Right lobe of liver (tissue), 4 donors: ENCODE results near the gene KAZN.

Experiments
- CTCF ChIP-seq, 4 donors: fragments of 200-600 bp in 3 of 4; fragments of 450-650 bp in 1 of 4; IDR thresholded peaks; one replicate each; pipeline versions ENCODE4 v1.5.1 to v1.8.0; 2016 to 2022; ENCODE audit warnings: antibody characterized with exemption in 4 of 4, mild to moderate bottlenecking in 2 of 4
- POLR2A ChIP-seq: fragments of 450-650 bp; IDR thresholded peaks from one replicate; pipeline ENCODE4 v1.6.1; 2017; ENCODE audit warnings: antibody characterized with exemption, mild to moderate bottlenecking
- donor health status: DM: no; HTN: no; CAD: no.
- donor health status: DM: no; HTN: no; CAD: no.
- donor health status: DM: no; HTN: yes; CAD: no.

DNA sequence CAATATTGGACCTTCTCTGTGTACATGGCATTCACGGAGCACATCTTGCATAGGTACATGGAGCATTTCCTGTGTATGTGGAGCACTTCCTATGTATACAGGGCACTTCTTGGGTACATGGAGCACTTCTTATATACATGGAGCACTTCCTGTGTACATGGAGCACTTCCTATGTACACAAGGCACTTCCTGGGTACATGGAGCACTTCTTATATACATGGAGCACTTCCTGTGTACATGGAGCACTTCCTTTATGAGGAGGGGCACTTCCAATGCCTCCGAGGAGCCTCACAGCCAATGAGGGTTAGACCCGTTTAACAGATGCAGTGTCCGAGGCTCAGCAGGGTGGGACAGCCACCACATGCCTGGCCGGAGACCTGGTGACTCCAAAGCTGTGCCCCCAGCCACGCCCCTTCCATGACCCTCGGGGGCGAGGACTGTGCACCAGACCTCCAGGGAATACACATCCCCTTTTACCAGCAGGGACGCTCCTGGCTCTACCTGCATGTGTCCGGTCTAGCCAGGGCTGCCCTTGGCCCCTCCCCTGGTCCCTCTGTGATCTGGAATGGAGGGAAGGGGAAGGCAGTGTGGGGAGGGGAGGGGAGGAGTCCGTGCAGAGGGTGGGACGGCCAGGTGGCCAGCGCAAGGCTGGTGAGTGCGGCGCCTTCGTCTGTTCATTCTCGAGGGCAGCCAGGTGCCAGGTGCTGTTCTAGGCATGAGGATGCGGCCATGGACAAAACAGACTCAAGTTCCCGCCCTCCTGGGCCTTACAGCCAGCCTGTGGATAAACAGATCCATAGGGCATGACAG lies 360.0 kb downstream of the KAZN start:
- TF ChIP-seq CTCF (IDR thresholded peaks at IDR 0.05) (no peak), POLR2A (no peak)
